AG04450 (cell line): ENCODE results near the gene ING3. TPM values are rescaled to one million over a fixed set of nuclear protein-coding genes. Genes with fewer than 3 reads are reported as not detected.

Experiments used
- CTCF ChIA-PET: fragments of 300-600, 350-600 bp; formaldehyde crosslinking; extraction: SDS; loops from one replicate; lab custom pipeline; 2022; ENCODE audit warnings: antibody characterized with exemption, inconsistent platforms; lab: Charles Lee
- POLR2A ChIA-PET: fragments of 350-600 bp; formaldehyde crosslinking; extraction: SDS; loops from one replicate; lab custom pipeline; 2021; ENCODE audit warnings: antibody characterized with exemption, inconsistent platforms; lab: Yijun Ruan, JAX
- DNase-seq: peaks from one replicate; pipeline ENCODE4 v3.0.0-alpha.2; 2011; ENCODE audit warnings: low read depth, low spot score
- H3K27ac ChIP-seq: one replicate; pipeline ENCODE4 v1.5.1; 2012; ENCODE audit warnings: low read depth, low read length, control low read depth
- H3K27me3 ChIP-seq: one replicate; pipeline ENCODE4 v1.6.0; 2012; ENCODE audit warnings: low read length; ENCODE audit not compliant: control insufficient read depth, insufficient read depth
- H3K4me3 ChIP-seq: 2 replicates; pipeline ENCODE4 v1.5.1; 2011; ENCODE audit warnings: mild to moderate bottlenecking, low read depth, low read length, control low read depth
- H3K9me3 ChIP-seq: 2 replicates; pipeline ENCODE4 v1.5.1; 2012; ENCODE audit warnings: low read length; ENCODE audit not compliant: control insufficient read depth, insufficient read depth
- CTCF ChIP-seq: IDR thresholded peaks from 2 replicates; pipeline ENCODE4 v1.5.1; 2011; ENCODE audit warnings: low read depth, low read length, control low read depth, inconsistent platforms
- polyA plus RNA-seq: library from polyadenylated mRNA; depleted of rRNA; stranded (reverse); fragments of >200 nt; gene quantifications from 2 replicates; pipeline ENCODE4 v1.2.3, GENCODE V29; 2011

Gene ING3
- polyA plus RNA-seq, 1 experiment = 14.5 TPM

- H3K9me3 ChIP-seq = no peaks in the 10 kb centered on the region
- no peak overlapping the region for H3K4me3 ChIP-seq
- DNase-seq = no peak
- TF ChIP-seq CTCF = no peak
- ChIA-PET POLR2A (no interaction called here), CTCF (no interaction called here)
- no peak overlapping the region for H3K27ac ChIP-seq
- no peaks in the 10 kb centered on the region for H3K27me3 ChIP-seq
These were observed 9.4 kb downstream of the ING3 start for GRCh38 chr7:120959929-120960484.

GRCh38 chr7:120960714-120961113, 10.1 kb downstream of the ING3 start:
- ChIA-PET POLR2A (no interaction called here), CTCF (interaction anchor here (1.3 to 2.2 kb wide), 2 partner anchors 26 to 168 kb away, joined by 3 to 7 read pairs; no protein-coding TSS in a partner anchor)
- no peaks in the 10 kb centered on the region for H3K27me3 ChIP-seq
- no peak overlapping the region for H3K4me3 ChIP-seq
- no peak overlapping the region for H3K27ac ChIP-seq
- no peak for DNase-seq
- H3K9me3 ChIP-seq = no peaks in the 10 kb centered on the region
- TF ChIP-seq CTCF = no peak

- Histone ChIP-seq H3K4me3 (no peak overlapping the region), H3K9me3 (no peaks in the 10 kb centered on the region), H3K27ac (no peak overlapping the region), H3K27me3 (no peaks in the 10 kb centered on the region)
- no peak for DNase-seq
- ChIA-PET CTCF (interaction anchor here (1.2 to 2.2 kb wide), 4 partner anchors 25 to 169 kb away, joined by 3 to 9 read pairs (median 6); no protein-coding TSS in a partner anchor), POLR2A (interaction anchor here (0.9 kb wide), 1 partner anchor 11 kb away, joined by 4 read pairs; the partner anchor contains the start of gene ING3)
- TF ChIP-seq CTCF = no peak
These were observed 11.1 kb downstream of the ING3 start for GRCh38 chr7:120961638-120962173.

- H3K27ac ChIP-seq = no peak overlapping the region
- H3K9me3 ChIP-seq = no peaks in the 10 kb centered on the region
- no peak overlapping the region for H3K4me3 ChIP-seq
- TF ChIP-seq CTCF = no peak
- DNase-seq = no peak
- POLR2A ChIA-PET = no interaction called here
- no peaks in the 10 kb centered on the region for H3K27me3 ChIP-seq
- CTCF ChIA-PET = interaction anchor here (1.6 kb wide), 1 partner anchor 23 kb away, joined by 11 read pairs; no protein-coding TSS in a partner anchor
These were observed 13.5 kb downstream of the ING3 start for GRCh38 chr7:120964088-120964487.

- H3K9me3 ChIP-seq = no peaks in the 10 kb centered on the region
- H3K4me3 ChIP-seq = no peak overlapping the region
- H3K27me3 ChIP-seq = no peaks in the 10 kb centered on the region
- DNase-seq = no peak
- TF ChIP-seq CTCF = no peak
- no peak overlapping the region for H3K27ac ChIP-seq
- POLR2A ChIA-PET = interaction anchor here (0.6 kb wide), 1 partner anchor 17 kb away, joined by 4 read pairs; the partner anchor contains the start of gene ING3
- CTCF ChIA-PET = interaction anchor here (0.7 kb wide), 1 partner anchor 160 kb away, joined by 3 read pairs; no protein-coding TSS in a partner anchor
These were observed 16.4 kb downstream of the ING3 start for GRCh38 chr7:120966961-120967360.
